Activated T-cell treated with anti-CD3 and anti-CD28 coated beads, Interleukin-2, amount 50 U/mL, for 4 hours (primary cell): Measurements from ENCODE around the gene EPM2A. TPM values are rescaled to one million over a fixed set of nuclear protein-coding genes. Genes with fewer than 3 reads are reported as not detected.
"Not testable (repeated sequence)": the region's sequence is repeated elsewhere in the genome, so short reads cannot be mapped to it uniquely, and the experiment has no call there.

ENCODE experiments used
- ATAC-seq, 2 donors: fragments of 200-7000 bp; cut with Tn5 transposase; one replicate each; pipeline ENCODE4 v1.10.0; 2021
- DNase-seq: peaks from one replicate; pipeline ENCODE4 v3.0.0-alpha.2; 2020
- H3K27me3 Mint-ChIP-seq: one replicate; pipeline ENCODE4 v1.8.0; 2021; ENCODE audit warnings: low read depth, mixed read lengths
- H3K36me3 Mint-ChIP-seq: one replicate; pipeline ENCODE4 v1.8.0; 2022; ENCODE audit warnings: mixed read lengths; ENCODE audit not compliant: insufficient read depth
- H3K4me1 Mint-ChIP-seq: one replicate; pipeline ENCODE4 v1.8.0; 2021; ENCODE audit warnings: low read depth, mixed read lengths
- H3K4me3 Mint-ChIP-seq: one replicate; pipeline ENCODE4 v1.8.0; 2021; ENCODE audit warnings: mild to moderate bottlenecking, moderate library complexity, mixed read lengths
- H3K9me3 Mint-ChIP-seq: one replicate; pipeline ENCODE4 v1.8.0; 2021; ENCODE audit warnings: mixed read lengths
- total RNA-seq, 3 donors: library from RNA; stranded (reverse); gene quantifications; one replicate each; pipeline ENCODE4 v1.2.1, GENCODE V29; 2021

The EPM2A gene
- total RNA-seq, 3 donors from 2014 or later: 6.5 to 7.1 (median 6.7) TPM

- Mint-ChIP-seq H3K4me1 (no peaks in the 10 kb centered on the region), H3K27me3 (no peaks in the 10 kb centered on the region), H3K9me3 (peaks cover 19% of the 10 kb centered on the region), H3K36me3 (peaks cover 6% of the 10 kb centered on the region), H3K4me3 (no peak overlapping the region)
- DNase-seq: no peak
- ATAC-seq: no peak
Observed at GRCh38 chr6:145721144-145721543, 14.2 kb downstream of the EPM2A start.

GRCh38 chr6:145715426-145715825 lies 19.9 kb downstream of the EPM2A start:
- ATAC-seq (no peak), DNase-seq (no peak)
- Mint-ChIP-seq H3K27me3 (no peaks in the 10 kb centered on the region), H3K9me3 (peaks cover 18% of the 10 kb centered on the region), H3K36me3 (peaks cover 19% of the 10 kb centered on the region), H3K4me3 (no peak overlapping the region), H3K4me1 (no peaks in the 10 kb centered on the region)

DNA sequence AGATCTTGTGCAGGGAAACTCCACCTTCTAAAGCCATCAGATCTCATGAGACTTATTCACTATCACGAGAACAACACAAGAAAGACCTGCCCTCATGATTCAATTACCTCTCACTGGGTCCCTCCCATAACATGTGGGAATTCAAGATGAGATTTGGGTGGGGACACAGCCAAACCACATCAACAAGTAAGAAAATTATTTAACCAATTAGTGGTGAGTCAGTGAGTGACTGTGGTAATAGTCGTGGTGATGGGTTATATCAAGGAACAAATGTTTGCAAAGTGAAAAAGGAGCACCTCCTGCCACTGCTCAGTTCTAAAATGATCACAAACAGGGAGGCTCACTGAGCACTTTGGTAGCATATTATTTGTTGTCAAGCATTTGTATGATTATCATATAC lies 20.6 kb downstream of the EPM2A start:
- H3K36me3 Mint-ChIP-seq: peaks cover 19% of the 10 kb centered on the region
- ATAC-seq: no peak

GRCh38 chr6:145713773-145714172 lies 21.5 kb downstream of the EPM2A start:
- peaks cover 18% of the 10 kb centered on the region for H3K9me3 Mint-ChIP-seq
- ATAC-seq (no peak), DNase-seq (no peak)
- H3K4me3 Mint-ChIP-seq: no peak overlapping the region
- no peaks in the 10 kb centered on the region for H3K27me3 Mint-ChIP-seq
- no peaks in the 10 kb centered on the region for H3K4me1 Mint-ChIP-seq
- peaks cover 21% of the 10 kb centered on the region for H3K36me3 Mint-ChIP-seq

More for the DNA sequence above, 20.6 kb downstream of the EPM2A start:
- H3K4me1 Mint-ChIP-seq: no peaks in the 10 kb centered on the region
- H3K9me3 Mint-ChIP-seq: peaks cover 18% of the 10 kb centered on the region
- DNase-seq: no peak
- H3K4me3 Mint-ChIP-seq: no peak overlapping the region
- no peaks in the 10 kb centered on the region for H3K27me3 Mint-ChIP-seq

- no peak for ATAC-seq
- Mint-ChIP-seq H3K4me3 (no peak overlapping the region), H3K4me1 (peaks cover 4% of the 10 kb centered on the region), H3K36me3 (peaks cover 18% of the 10 kb centered on the region), H3K9me3 (peaks cover 23% of the 10 kb centered on the region), H3K27me3 (no peaks in the 10 kb centered on the region)
- DNase-seq: no peak
Observed at GRCh38 chr6:145711372-145711771, 23.9 kb downstream of the EPM2A start.

- H3K36me3 Mint-ChIP-seq: peaks cover 4% of the 10 kb centered on the region
- no peaks in the 10 kb centered on the region for H3K27me3 Mint-ChIP-seq
- peaks cover 5% of the 10 kb centered on the region for H3K9me3 Mint-ChIP-seq
- ATAC-seq: no peak
- H3K4me3 Mint-ChIP-seq: no peak overlapping the region
- DNase-seq: no peak
- H3K4me1 Mint-ChIP-seq: peaks cover 10% of the 10 kb centered on the region
Observed at GRCh38 chr6:145707397-145707796, 27.9 kb downstream of the EPM2A start.

- ATAC-seq (no peak), DNase-seq (no peak)
- peaks cover 5% of the 10 kb centered on the region for H3K9me3 Mint-ChIP-seq
- peaks cover 10% of the 10 kb centered on the region for H3K4me1 Mint-ChIP-seq
- H3K4me3 Mint-ChIP-seq: no peak overlapping the region
- H3K27me3 Mint-ChIP-seq: no peaks in the 10 kb centered on the region
- H3K36me3 Mint-ChIP-seq: peaks cover 6% of the 10 kb centered on the region
Observed at GRCh38 chr6:145705561-145705960, 29.8 kb downstream of the EPM2A start.

DNA sequence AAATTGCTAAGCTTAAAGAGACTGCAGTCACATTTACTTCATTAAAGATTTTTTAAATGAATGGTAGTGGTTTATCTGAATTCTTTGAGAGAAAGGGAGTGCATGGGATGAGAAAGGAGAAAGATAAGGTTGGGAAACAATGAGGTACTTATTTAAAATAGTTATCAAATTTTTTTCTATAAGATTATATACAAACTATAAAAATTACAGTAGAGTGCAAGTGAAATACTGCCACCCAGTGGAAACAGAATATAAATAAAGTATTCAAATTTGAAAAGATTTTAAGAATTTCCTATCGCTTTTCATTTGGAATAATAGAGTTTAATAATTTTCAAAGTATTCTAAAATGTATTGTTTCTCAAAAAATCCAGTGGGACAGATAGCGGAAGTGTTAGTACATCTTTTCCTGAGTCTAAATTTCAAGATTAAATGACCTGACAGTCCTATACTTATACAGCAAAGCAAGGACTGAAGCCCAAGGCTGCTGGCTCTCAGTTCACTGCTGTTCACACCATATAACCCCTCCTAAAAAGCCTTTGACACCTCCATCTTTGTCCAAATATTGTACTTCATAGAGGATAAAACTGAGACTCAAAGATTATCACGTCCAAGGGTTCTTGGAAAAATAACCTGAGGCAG lies 31.1 kb downstream of the EPM2A start:
- Mint-ChIP-seq H3K4me1 (peaks cover 10% of the 10 kb centered on the region), H3K9me3 (peaks cover 5% of the 10 kb centered on the region), H3K27me3 (no peaks in the 10 kb centered on the region), H3K4me3 (no peak overlapping the region), H3K36me3 (peaks cover 5% of the 10 kb centered on the region)
- ATAC-seq (no peak), DNase-seq (no peak)

DNA sequence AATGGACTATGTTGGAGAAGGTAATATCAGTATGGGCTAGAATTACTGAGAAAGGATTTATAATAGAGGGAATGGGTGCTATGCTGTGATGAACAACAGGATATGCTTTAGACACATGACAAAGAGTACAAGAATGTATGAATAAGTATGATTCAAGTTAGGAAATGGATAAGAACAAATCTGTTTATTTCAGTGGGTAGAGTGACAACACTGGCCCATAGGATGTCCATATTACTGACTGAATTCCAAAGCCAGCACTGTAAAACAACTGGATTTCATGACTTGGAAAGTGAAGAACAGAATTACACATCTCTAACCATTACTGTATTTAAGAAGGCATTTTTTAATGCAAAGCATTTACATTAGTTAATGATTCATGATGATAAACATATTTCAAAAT lies 35.9 kb downstream of the EPM2A start:
- Mint-ChIP-seq H3K27me3 (no peaks in the 10 kb centered on the region), H3K4me3 (no peak overlapping the region), H3K36me3 (peaks cover 8% of the 10 kb centered on the region), H3K9me3 (peaks cover 9% of the 10 kb centered on the region), H3K4me1 (no peaks in the 10 kb centered on the region)
- no peak for ATAC-seq
- no peak for DNase-seq

DNA sequence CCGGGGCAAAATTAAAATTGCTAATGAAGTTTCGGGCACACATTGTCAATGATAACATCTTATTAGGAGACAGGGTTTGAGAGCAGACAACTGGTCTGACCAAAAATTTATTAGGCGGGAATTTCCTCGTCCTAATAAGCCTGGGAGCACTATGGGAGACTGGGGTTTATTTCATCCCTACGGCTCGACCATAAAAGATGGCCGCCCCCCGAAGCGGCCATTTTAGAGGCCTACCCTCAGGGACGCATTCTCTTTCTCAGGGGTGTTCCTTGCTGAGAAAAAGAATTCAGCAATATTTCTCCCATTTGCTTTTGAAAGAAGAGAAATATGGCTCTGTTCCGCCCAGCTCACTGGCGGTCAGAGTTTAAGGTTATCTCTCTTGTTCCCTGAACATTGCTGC lies 37.9 kb downstream of the EPM2A start:
- ATAC-seq, H3K4me3 Mint-ChIP-seq, H3K27me3 Mint-ChIP-seq, H3K36me3 Mint-ChIP-seq, DNase-seq, H3K4me1 Mint-ChIP-seq: not testable (repeated sequence)
- peaks cover 12% of the 10 kb centered on the region for H3K9me3 Mint-ChIP-seq

GRCh38 chr6:145694083-145694737 lies 41.1 kb downstream of the EPM2A start:
- H3K4me1 Mint-ChIP-seq: no peaks in the 10 kb centered on the region
- DNase-seq (no peak), ATAC-seq (no peak)
- H3K36me3 Mint-ChIP-seq: peaks cover 4% of the 10 kb centered on the region
- peaks cover 12% of the 10 kb centered on the region for H3K9me3 Mint-ChIP-seq
- H3K27me3 Mint-ChIP-seq: no peaks in the 10 kb centered on the region
- no peak overlapping the region for H3K4me3 Mint-ChIP-seq

- peaks cover 1% of the 10 kb centered on the region for H3K36me3 Mint-ChIP-seq
- H3K4me3 Mint-ChIP-seq: no peak overlapping the region
- peaks cover 3% of the 10 kb centered on the region for H3K9me3 Mint-ChIP-seq
- H3K4me1 Mint-ChIP-seq: no peaks in the 10 kb centered on the region
- ATAC-seq (no peak), DNase-seq (no peak)
- no peaks in the 10 kb centered on the region for H3K27me3 Mint-ChIP-seq
Observed at GRCh38 chr6:145690969-145691368, 44.4 kb downstream of the EPM2A start.

GRCh38 chr6:145689529-145689928 lies 45.8 kb downstream of the EPM2A start:
- Mint-ChIP-seq H3K4me1 (no peaks in the 10 kb centered on the region), H3K9me3 (peaks cover 3% of the 10 kb centered on the region), H3K36me3 (peaks cover 10% of the 10 kb centered on the region), H3K27me3 (no peaks in the 10 kb centered on the region), H3K4me3 (no peak overlapping the region)
- no peak for DNase-seq
- ATAC-seq: no peak

DNA sequence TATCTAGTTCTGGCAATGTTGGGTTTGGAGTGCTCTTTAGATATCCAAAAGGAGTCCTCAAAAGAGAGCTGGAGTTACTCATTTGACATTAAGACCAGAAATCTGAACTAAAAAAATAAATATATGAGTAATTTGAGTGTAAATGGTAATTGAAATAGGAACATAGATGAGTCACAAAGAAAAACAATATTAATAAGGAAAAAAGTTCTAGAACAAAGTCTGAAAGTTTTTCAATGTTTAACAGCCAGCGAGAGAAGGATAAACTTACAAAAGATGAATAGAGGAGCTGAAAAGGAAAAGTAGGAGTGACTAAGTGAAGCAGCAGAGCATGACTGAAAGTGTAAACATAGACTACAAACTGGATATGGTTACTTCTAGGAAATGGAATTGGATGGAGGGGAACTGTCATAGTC lies 46.8 kb downstream of the EPM2A start:
- Mint-ChIP-seq H3K36me3 (peaks cover 19% of the 10 kb centered on the region), H3K4me1 (no peaks in the 10 kb centered on the region), H3K4me3 (no peak overlapping the region), H3K9me3 (peaks cover 3% of the 10 kb centered on the region), H3K27me3 (no peaks in the 10 kb centered on the region)
- ATAC-seq: no peak
- DNase-seq: no peak

- DNase-seq (no peak), ATAC-seq (no peak)
- H3K36me3 Mint-ChIP-seq: peaks cover 30% of the 10 kb centered on the region
- H3K9me3 Mint-ChIP-seq: peaks cover 10% of the 10 kb centered on the region
- H3K4me1 Mint-ChIP-seq: no peaks in the 10 kb centered on the region
- H3K4me3 Mint-ChIP-seq: no peak overlapping the region
- H3K27me3 Mint-ChIP-seq: no peaks in the 10 kb centered on the region
Observed at GRCh38 chr6:145685932-145686331, 49.4 kb downstream of the EPM2A start.
